HepG2 (cell line): Measurements from ENCODE around the gene FAM174C. TPM values are rescaled to one million over a fixed set of nuclear protein-coding genes. Genes with fewer than 3 reads are reported as not detected.

ENCODE experiments used
- ATF2 ChIP-seq: sonication (generic); formaldehyde crosslinking; IDR thresholded peaks from 2 replicates; pipeline ENCODE4 v1.4.0; 2020; ENCODE audit warnings: missing genetic modification reagents
- BRCA1 ChIP-seq: sonication (generic); formaldehyde crosslinking; IDR thresholded peaks from 2 replicates; pipeline ENCODE4 v1.4.0; 2020; ENCODE audit warnings: missing genetic modification reagents
- CBX1 ChIP-seq: IDR thresholded peaks from one replicate; pipeline ENCODE4 v1.6.1; 2016; ENCODE audit warnings: antibody characterized with exemption, low read depth
- CEBPG ChIP-seq: IDR thresholded peaks from 2 replicates; pipeline ENCODE4 v1.6.1; 2016
- CREB1 ChIP-seq, 2 experiments: fragments of 450-650 bp in 1 of 2; IDR thresholded peaks; 2 replicates each; pipeline ENCODE4 v1.6.1; 2016 to 2017; ENCODE audit warnings: control low read depth in 1 of 2, mild to moderate bottlenecking in 1 of 2, missing compliant biosample characterization in 1 of 2, missing genetic modification characterization in 1 of 2
- GLMP ChIP-seq: sonication (generic); formaldehyde crosslinking; IDR thresholded peaks from 2 replicates; pipeline ENCODE4 v1.9.0; 2021; ENCODE audit warnings: missing genetic modification reagents, mild to moderate bottlenecking, borderline replicate concordance
- KLF15 ChIP-seq: sonication (generic); formaldehyde crosslinking; IDR thresholded peaks from 2 replicates; pipeline ENCODE4 v1.8.1; 2023; ENCODE audit warnings: borderline replicate concordance, mild to moderate bottlenecking, inconsistent platforms, missing genetic modification reagents, mixed read lengths
- NCOA1 ChIP-seq: sonication (generic); formaldehyde crosslinking; IDR thresholded peaks from 2 replicates; pipeline ENCODE4 v1.9.0; 2021; ENCODE audit warnings: missing genetic modification reagents
- RFXAP ChIP-seq: sonication (generic); formaldehyde crosslinking; IDR thresholded peaks from 2 replicates; pipeline ENCODE4 v1.4.0; 2020; ENCODE audit warnings: missing genetic modification reagents, borderline replicate concordance
- SP4 ChIP-seq: sonication (generic); formaldehyde crosslinking; IDR thresholded peaks from 2 replicates; pipeline ENCODE4 v1.8.1; 2023; ENCODE audit warnings: mild to moderate bottlenecking, missing genetic modification reagents
- TP53 ChIP-seq: sonication (generic); formaldehyde crosslinking; conservative IDR thresholded peaks from 2 replicates; pipeline ENCODE4 v1.4.0; 2020; ENCODE audit warnings: missing genetic modification reagents
- YEATS2 ChIP-seq: sonication (generic); formaldehyde crosslinking; IDR thresholded peaks from 2 replicates; pipeline ENCODE4 v1.4.0; 2020; ENCODE audit warnings: missing genetic modification reagents, borderline replicate concordance
- ZBTB49 ChIP-seq: sonication (generic); formaldehyde crosslinking; IDR thresholded peaks from 2 replicates; pipeline ENCODE4 v1.4.0; 2020; ENCODE audit warnings: missing genetic modification reagents, borderline replicate concordance
- ZFYVE20 ChIP-seq: sonication (generic); formaldehyde crosslinking; IDR thresholded peaks from 2 replicates; pipeline ENCODE4 v1.8.0; 2023; ENCODE audit warnings: low read depth, mild to moderate bottlenecking, moderate library complexity, missing genetic modification reagents, borderline replicate concordance
- ZNF264 ChIP-seq: sonication (generic); formaldehyde crosslinking; IDR thresholded peaks from 2 replicates; pipeline ENCODE4 v1.4.0; 2020; ENCODE audit warnings: missing genetic modification reagents
- ZNF3 ChIP-seq: IDR thresholded peaks from 2 replicates; pipeline ENCODE4 v1.7.0; 2017; ENCODE audit warnings: inconsistent platforms
- ZNF30 ChIP-seq: sonication (generic); formaldehyde crosslinking; IDR thresholded peaks from 2 replicates; pipeline ENCODE4 v1.5.0; 2020; ENCODE audit warnings: mild to moderate bottlenecking, missing genetic modification reagents
- ZNF563 ChIP-seq: sonication (generic); formaldehyde crosslinking; IDR thresholded peaks from 2 replicates; pipeline ENCODE4 v1.8.0; 2022; ENCODE audit warnings: mild to moderate bottlenecking, moderate library complexity, missing genetic modification reagents
- ZNF576 ChIP-seq: sonication (generic); formaldehyde crosslinking; IDR thresholded peaks from 2 replicates; pipeline ENCODE4 v1.4.0; 2020; ENCODE audit warnings: mild to moderate bottlenecking, missing genetic modification reagents
- ZNF580 ChIP-seq: IDR thresholded peaks from 2 replicates; pipeline ENCODE4 v1.6.1; 2016; ENCODE audit warnings: low read depth, borderline replicate concordance
- ZNF703 ChIP-seq: sonication (generic); formaldehyde crosslinking; IDR thresholded peaks from 2 replicates; pipeline ENCODE4 v1.5.1; 2020; ENCODE audit warnings: missing genetic modification reagents, mild to moderate bottlenecking, moderate library complexity, borderline replicate concordance
- ZNF713 ChIP-seq: sonication (generic); formaldehyde crosslinking; IDR thresholded peaks from 2 replicates; pipeline ENCODE4 v1.4.0; 2020; ENCODE audit warnings: mild to moderate bottlenecking, missing genetic modification reagents
- ZNF775 ChIP-seq: sonication (generic); formaldehyde crosslinking; IDR thresholded peaks from 2 replicates; pipeline ENCODE4 v1.4.0; 2020; ENCODE audit warnings: missing genetic modification reagents, mild to moderate bottlenecking, moderate library complexity, borderline replicate concordance
- polyA plus RNA-seq, 8 experiments: library from polyadenylated mRNA; depleted of rRNA in 3 of 8; stranded (reverse) in 7 of 8; unstranded in 1 of 8; fragments of >200 nt; fragmentation: Illumina TruSeq in 4 of 8; extraction: Trizol in 4 of 8; gene quantifications; 2 replicates each; pipeline versions ENCODE4 v1.2.1 to v1.2.3, GENCODE V29; 2011 to 2016; ENCODE audit warnings: low read depth in 4 of 8, missing spikeins in 1 of 8, mixed read lengths in 1 of 8; ENCODE audit not compliant: insufficient read depth in 1 of 8
- total RNA-seq, 5 experiments: library from RNA; depleted of rRNA; stranded (reverse); fragments of >200 nt; fragmentation: Illumina TruSeq; extraction: Trizol; gene quantifications; 2 replicates each; pipeline ENCODE4 v1.2.3, GENCODE V29; 2016; ENCODE audit warnings: low read depth in 1 of 5

The FAM174C gene
- total and polyA plus RNA-seq, 2 of the 13 experiments (the other 11 are each of a cell fraction or from before 2014, with no cell fraction given): 19.5 to 31.3 TPM

- no peak for TF ChIP-seq GLMP
- no peak for TF ChIP-seq ZBTB49 (CRISPR knock-in tag)
- TF ChIP-seq ZNF3 (CRISPR knock-in tag): no peak
- no peak for TF ChIP-seq TP53 (CRISPR knock-in tag)
- TF ChIP-seq CBX1: no peak
- peak; percentile 93 for TF ChIP-seq ZNF713 (CRISPR knock-in tag)
- no peak for TF ChIP-seq BRCA1
- TF ChIP-seq KLF15 (CRISPR knock-in tag): 0 out of 2 replicates have a peak, but pooled peaks have one; percentile 69
- no peak for TF ChIP-seq ZFYVE20 (CRISPR knock-in tag)
- TF ChIP-seq SP4: no peak; the same call in 1 of the 2 replicates
- 0 out of 2 replicates have a peak, but pooled peaks have one; percentile 26 for TF ChIP-seq ATF2 (CRISPR knock-in tag)
- 0 out of 2 replicates have a peak, but pooled peaks have one; percentile 34 for TF ChIP-seq CREB1 (IDR thresholded peaks at IDR 0.05)
- no peak for TF ChIP-seq CREB1 (CRISPR knock-in tag; IDR thresholded peaks at IDR 0.05)
- no peak for TF ChIP-seq ZNF30 (CRISPR knock-in tag)
- TF ChIP-seq NCOA1 (CRISPR knock-in tag): no peak
- 0 out of 2 replicates have a peak, but pooled peaks have one; percentile 38 for TF ChIP-seq ZNF563
- no peak; the same call in 1 of the 2 replicates for TF ChIP-seq YEATS2
- TF ChIP-seq ZNF703: no peak
- TF ChIP-seq RFXAP (CRISPR knock-in tag): no peak
- no peak for TF ChIP-seq ZNF576 (CRISPR knock-in tag)
- TF ChIP-seq ZNF264: peak; percentile 34; the same call in 1 of the 2 replicates
- TF ChIP-seq ZNF580 (CRISPR knock-in tag): peak; percentile 15; the same call in 1 of the 2 replicates
- TF ChIP-seq ZNF775 (CRISPR knock-in tag): no peak
- TF ChIP-seq CEBPG (CRISPR knock-in tag): 0 out of 2 replicates have a peak, but pooled peaks have one; percentile 6
Observed at GRCh38 chr19:1248139-1248785, 27.1 kb upstream of the FAM174C start, which contains the start of gene MIDN (continued).
